Sigmoid colon (tissue), 7 donors: ENCODE results near the gene OSCAR. TPM values are rescaled to one million over a fixed set of nuclear protein-coding genes. Genes with fewer than 3 reads are reported as not detected.

ENCODE experiments used
- DNase-seq: peaks from one replicate; pipeline ENCODE4 v3.0.0-alpha.2; 2019
- H3K27ac ChIP-seq, 4 donors: fragments of 200-600 bp; sonication (generic); one replicate each; pipeline ENCODE4 v1.5.1; 2016 to 2019; ENCODE audit warnings: mild to moderate bottlenecking in 1 of 4
- H3K27me3 ChIP-seq, 3 donors: fragments of 200-600 bp; sonication (generic); one replicate each; pipeline ENCODE4 v1.5.1; 2019; ENCODE audit warnings: mild to moderate bottlenecking in 1 of 3
- H3K36me3 ChIP-seq, 4 donors: fragments of 200-600 bp; sonication (generic); one replicate each; pipeline ENCODE4 v1.5.1; 2016 to 2019
- H3K4me1 ChIP-seq, 4 donors: fragments of 200-600 bp; sonication (generic); one replicate each; pipeline ENCODE4 v1.5.1; 2017 to 2019
- H3K4me3 ChIP-seq, 4 donors: fragments of 200-600 bp; sonication (generic); one replicate each; pipeline ENCODE4 v1.5.1; 2017 to 2019; ENCODE audit warnings: mild to moderate bottlenecking in 2 of 4, moderate library complexity in 1 of 4
- H3K9me3 ChIP-seq, 4 donors: fragments of 200-600 bp in 3 of 4; sonication (generic) in 3 of 4; one replicate each; pipeline versions ENCODE4 v1.5.1 to v1.6.1; 2013 to 2019
- CTCF ChIP-seq, 4 experiments: fragments of 450-650 bp in 3 of 4; fragments of 200-600 bp in 1 of 4; IDR thresholded peaks; one replicate each; pipeline ENCODE4 v1.5.1; 2016 to 2019; ENCODE audit warnings: antibody characterized with exemption in 4 of 4, mild to moderate bottlenecking in 3 of 4, moderate library complexity in 2 of 4
- EP300 ChIP-seq, 4 donors: sonication (generic); formaldehyde crosslinking; IDR thresholded peaks; one replicate each; pipeline ENCODE4 v1.6.1; 2017; ENCODE audit warnings: antibody characterized with exemption in 4 of 4
- POLR2A ChIP-seq, 2 donors: fragments of 450-650 bp; IDR thresholded peaks; one replicate each; pipeline ENCODE4 v1.6.1; 2016; ENCODE audit warnings: antibody characterized with exemption in 2 of 2, mild to moderate bottlenecking in 2 of 2, moderate library complexity in 2 of 2
- POLR2AphosphoS5 ChIP-seq, 4 donors: sonication (generic); formaldehyde crosslinking; IDR thresholded peaks; one replicate each; pipeline ENCODE4 v1.6.1; 2017; ENCODE audit warnings: antibody characterized with exemption in 4 of 4
- WGBS, 2 donors: extraction: QIAGEN DNeasy Blood & Tissue Kit; methylation state at CpG; one replicate each; pipeline ENCODE4 v1.1.7; 2013; 5-methylcytosine and 5-hydroxymethylcytosine counted together
- intact Hi-C: fragments of 100-400 bp; cut with DNase I; formaldehyde crosslinking; loops from one replicate; pipeline ENCODE4 v1.15.1; 2023
- polyA plus RNA-seq, 3 donors: library from polyadenylated mRNA; stranded (reverse); fragments of 200-250 nt; gene quantifications; one replicate each; pipeline ENCODE4 v1.2.3, GENCODE V29; 2013
- total RNA-seq, 4 donors: library from RNA; depleted of rRNA; stranded (reverse); fragments of >200 nt; gene quantifications; one replicate each; pipeline ENCODE4 v1.1.0, GENCODE V29; 2016
- donor health status: healthy with polysubstance abuse.
- donor health status: Bipolar disorder and iron deficiency.
- donor health status: healthy.

Gene OSCAR
- total and polyA plus RNA-seq, 7 donors: 0.93 to 4.2 (median 3.1) TPM; not detected in 3

DNA sequence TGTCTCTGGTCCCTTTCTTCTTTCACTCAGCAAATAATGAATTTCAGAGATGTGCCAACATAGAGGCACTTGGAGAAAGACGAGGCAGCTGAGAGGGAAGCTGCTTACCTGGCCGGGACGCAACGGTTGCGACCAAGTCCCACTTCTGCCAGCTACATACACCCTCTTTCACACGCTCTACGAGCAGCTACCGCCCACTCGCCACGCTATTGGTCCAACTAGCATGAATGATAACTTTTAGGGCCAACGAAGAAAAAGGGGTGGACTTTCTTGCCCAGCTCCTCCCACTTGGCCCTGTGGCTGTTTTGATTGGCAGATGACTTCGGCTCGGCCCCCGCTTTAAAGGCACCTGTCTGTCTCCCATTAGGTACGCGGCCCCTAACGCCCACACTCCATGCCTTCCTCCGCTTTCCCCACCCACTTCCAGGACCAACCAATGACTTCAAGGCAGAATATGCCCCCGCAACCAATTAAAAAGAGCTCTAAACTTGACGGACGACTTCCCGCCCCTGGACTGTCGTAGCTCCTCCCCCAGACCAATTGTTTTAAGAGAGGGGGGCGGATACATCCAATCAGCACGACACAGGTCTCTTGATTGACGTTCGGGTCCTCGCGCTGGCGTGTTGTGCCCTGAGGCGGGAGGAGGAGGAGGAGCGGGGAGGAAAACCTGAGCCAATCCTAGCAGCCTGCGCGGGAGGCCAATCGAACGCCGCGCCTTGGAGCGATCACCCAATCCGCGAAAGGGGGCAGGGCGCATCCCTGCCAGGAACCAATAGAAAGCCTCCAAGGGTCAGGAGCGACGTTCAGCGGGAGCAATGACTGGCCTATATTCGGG lies 36.5 kb upstream of the OSCAR start:
- Histone ChIP-seq H3K4me3 (peak overlapping the region; percentile 99 to 100 (median 100)), H3K36me3 (peaks cover 0 to 18% (median 0%) of the 10 kb centered on the region in 4 donors), H3K9me3 (no peaks in the 10 kb centered on the region), H3K4me1 (peaks cover 0 to 51% (median 44%) of the 10 kb centered on the region in 4 donors), H3K27me3 (no peaks in the 10 kb centered on the region), H3K27ac (peak overlapping the region; percentile 96 to 99 (median 96))
- intact Hi-C loops: loop anchor here (2.0 kb wide), 1 partner anchor 22 kb away; the partner anchor contains the start of genes PRPF31 and TFPT
- TF ChIP-seq POLR2AphosphoS5 (IDR thresholded peaks at IDR 0.05): peak; percentile 7 to 66 (median 32)
- TF ChIP-seq CTCF (IDR thresholded peaks at IDR 0.05): no peak
- TF ChIP-seq POLR2A (IDR thresholded peaks at IDR 0.05): peak in 1 of 2 donors; percentile 38
- TF ChIP-seq EP300 (IDR thresholded peaks at IDR 0.05): no peak
- WGBS, 2 donors: 1% methylated on average over 46 of the region's 46 CpGs
- DNase-seq: peak; percentile 100

- DNase-seq: no peak
- Histone ChIP-seq H3K4me3 (peak overlapping the region; percentile 7 to 53 (median 43)), H3K9me3 (no peaks in the 10 kb centered on the region), H3K27me3 (no peaks in the 10 kb centered on the region), H3K4me1 (peaks cover 0 to 45% (median 41%) of the 10 kb centered on the region in 4 donors), H3K27ac (peak overlapping the region; percentile 57 to 76 (median 70)), H3K36me3 (peaks cover 0 to 19% (median 0%) of the 10 kb centered on the region in 4 donors)
- TF ChIP-seq EP300 (IDR thresholded peaks at IDR 0.05) (no peak), POLR2AphosphoS5 (IDR thresholded peaks at IDR 0.05) (no peak)
- intact Hi-C loops: loop anchor here (2.0 kb wide), 1 partner anchor 21 kb away; the partner anchor contains the start of genes PRPF31 and TFPT
- whole genome bisulfite sequencing, 2 donors: 2 to 6% methylated on average over 30 of the region's 30 CpGs
These were observed 35.7 kb upstream of the OSCAR start for GRCh38 chr19:54136086-54136863.

GRCh38 chr19:54133957-54134590 lies 33.5 kb upstream of the OSCAR start:
- Histone ChIP-seq H3K27ac (no peak overlapping the region), H3K27me3 (no peaks in the 10 kb centered on the region), H3K36me3 (peaks cover 6 to 37% (median 8%) of the 10 kb centered on the region in 4 donors), H3K4me3 (no peak overlapping the region), H3K4me1 (peaks cover 0 to 24% (median 19%) of the 10 kb centered on the region in 4 donors), H3K9me3 (no peaks in the 10 kb centered on the region)
- WGBS, 2 donors: 74 to 76% methylated on average over 2 of the region's 2 CpGs
- intact Hi-C loops: no loop called here
- TF ChIP-seq POLR2A (IDR thresholded peaks at IDR 0.05) (no peak), CTCF (IDR thresholded peaks at IDR 0.05) (no peak), POLR2AphosphoS5 (IDR thresholded peaks at IDR 0.05) (no peak), EP300 (IDR thresholded peaks at IDR 0.05) (no peak)
- DNase-seq: no peak

- 77 to 84% methylated on average over 10 of the region's 10 CpGs for WGBS, 2 donors
- Histone ChIP-seq H3K27me3 (no peaks in the 10 kb centered on the region), H3K4me1 (peaks cover 0 to 18% (median 13%) of the 10 kb centered on the region in 4 donors)
These were observed 32.8 kb upstream of the OSCAR start for GRCh38 chr19:54133312-54133956.

GRCh38 chr19:54129617-54129996 lies 29.0 kb upstream of the OSCAR start:
- intact Hi-C loops: no loop called here
- H3K36me3 ChIP-seq: peaks cover 45 to 82% (median 51%) of the 10 kb centered on the region in 4 donors
- H3K27me3 ChIP-seq: no peaks in the 10 kb centered on the region
- WGBS, 2 donors: 97% methylated on average over 20 of the region's 20 CpGs
- H3K27ac ChIP-seq: no peak overlapping the region
- TF ChIP-seq EP300 (IDR thresholded peaks at IDR 0.05): no peak
- no peak for TF ChIP-seq CTCF (IDR thresholded peaks at IDR 0.05)
- no peak for TF ChIP-seq POLR2AphosphoS5 (IDR thresholded peaks at IDR 0.05)
- no peak for TF ChIP-seq POLR2A (IDR thresholded peaks at IDR 0.05)
- H3K9me3 ChIP-seq: no peaks in the 10 kb centered on the region
- H3K4me3 ChIP-seq: no peak overlapping the region
- no peaks in the 10 kb centered on the region for H3K4me1 ChIP-seq
- DNase-seq: no peak

More at GRCh38 chr19:54133312-54133956, 32.8 kb upstream of the OSCAR start:
- Histone ChIP-seq H3K27ac (no peak overlapping the region), H3K4me3 (no peak overlapping the region), H3K36me3 (peaks cover 13 to 44% (median 14%) of the 10 kb centered on the region in 4 donors), H3K9me3 (no peaks in the 10 kb centered on the region)
- DNase-seq: no peak
- intact Hi-C loops: no loop called here
- TF ChIP-seq POLR2AphosphoS5 (IDR thresholded peaks at IDR 0.05) (no peak), POLR2A (IDR thresholded peaks at IDR 0.05) (no peak), EP300 (IDR thresholded peaks at IDR 0.05) (no peak)
